KMS-11 (cell line): ENCODE data around the gene SHROOM1.

Source experiments
- H2AFZ ChIP-seq: fragments of 200-600 bp; sonication (generic); 2 replicates; pipeline ENCODE4 v1.6.1; 2016; ENCODE audit warnings: antibody characterized with exemption, mixed run types, low read depth
- H3K27ac ChIP-seq: fragments of 200-600 bp; sonication (generic); 2 replicates; pipeline ENCODE4 v1.6.1; 2016; ENCODE audit warnings: mild to moderate bottlenecking, mixed run types
- H3K27me3 ChIP-seq: fragments of 200-600 bp; sonication (generic); 2 replicates; pipeline ENCODE4 v1.6.1; 2017; ENCODE audit warnings: mild to moderate bottlenecking, low read depth, mixed run types, moderate library complexity; ENCODE audit not compliant: insufficient read depth
- H3K36me3 ChIP-seq: fragments of 200-600 bp; sonication (generic); 2 replicates; pipeline ENCODE4 v1.6.1; 2017; ENCODE audit warnings: mild to moderate bottlenecking, mixed run types; ENCODE audit not compliant: insufficient read depth
- H3K4me1 ChIP-seq: fragments of 200-600 bp; sonication (generic); 2 replicates; pipeline ENCODE4 v1.6.1; 2016; ENCODE audit warnings: mild to moderate bottlenecking, low read depth, mixed run types; ENCODE audit not compliant: poor library complexity, severe bottlenecking
- H3K4me2 ChIP-seq: fragments of 200-600 bp; sonication (generic); 2 replicates; pipeline ENCODE4 v1.7.0; 2016; ENCODE audit warnings: mild to moderate bottlenecking, mixed run types
- H3K4me3 ChIP-seq: fragments of 200-600 bp; sonication (generic); IDR thresholded peaks from 2 replicates; pipeline ENCODE4 v1.6.1; 2017; ENCODE audit warnings: low read depth, low read length, mixed read lengths; ENCODE audit not compliant: insufficient read depth
- H3K79me2 ChIP-seq: fragments of 200-600 bp; sonication (generic); 2 replicates; pipeline ENCODE4 v1.6.1; 2016; ENCODE audit warnings: low read depth, mixed run types; ENCODE audit not compliant: insufficient read depth
- H3K9ac ChIP-seq: fragments of 200-600 bp; sonication (generic); 2 replicates; pipeline ENCODE4 v1.6.1; 2016; ENCODE audit warnings: mild to moderate bottlenecking, mixed run types
- H4K20me1 ChIP-seq: fragments of 200-600 bp; sonication (generic); 2 replicates; pipeline ENCODE4 v1.6.1; 2016; ENCODE audit warnings: mild to moderate bottlenecking, mixed run types; ENCODE audit not compliant: insufficient read depth
- CTCF ChIP-seq: fragments of 200-600 bp; sonication (generic); conservative IDR thresholded peaks from 2 replicates; pipeline ENCODE4 v1.6.1; 2017; ENCODE audit warnings: low read depth, mild to moderate bottlenecking, antibody characterized with exemption, low read length, moderate library complexity, mixed read lengths

The SHROOM1 gene

GRCh38 chr5:132775476-132775961, 54.9 kb downstream of the SHROOM1 start:
- H3K4me2 ChIP-seq: peak overlapping the region; percentile 57
- H3K79me2 ChIP-seq: peaks cover 4% of the 10 kb centered on the region; the same call in 1 of the 2 replicates
- H3K9ac ChIP-seq: no peak overlapping the region
- H3K4me1 ChIP-seq: peaks cover 45% of the 10 kb centered on the region
- H4K20me1 ChIP-seq: no peaks in the 10 kb centered on the region
- no peak overlapping the region for H2AFZ ChIP-seq
- no peak for TF ChIP-seq CTCF
- H3K36me3 ChIP-seq: no peaks in the 10 kb centered on the region
- H3K4me3 ChIP-seq: no peak overlapping the region
- no peaks in the 10 kb centered on the region for H3K27me3 ChIP-seq
- no peak overlapping the region for H3K27ac ChIP-seq

GRCh38 chr5:132774896-132775295, 55.6 kb downstream of the SHROOM1 start:
- no peaks in the 10 kb centered on the region for H4K20me1 ChIP-seq
- H3K36me3 ChIP-seq: no peaks in the 10 kb centered on the region
- H3K27ac ChIP-seq: no peak overlapping the region
- no peak overlapping the region for H2AFZ ChIP-seq
- H3K79me2 ChIP-seq: peaks cover 4% of the 10 kb centered on the region; the same call in 1 of the 2 replicates
- H3K27me3 ChIP-seq: no peaks in the 10 kb centered on the region
- peaks cover 38% of the 10 kb centered on the region for H3K4me1 ChIP-seq
- no peak overlapping the region for H3K4me3 ChIP-seq
- no peak overlapping the region for H3K4me2 ChIP-seq
- no peak overlapping the region for H3K9ac ChIP-seq
- no peak for TF ChIP-seq CTCF

GRCh38 chr5:132774406-132774805, 56.0 kb downstream of the SHROOM1 start:
- no peak overlapping the region for H3K4me2 ChIP-seq
- H3K4me3 ChIP-seq: no peak overlapping the region
- TF ChIP-seq CTCF: no peak
- H3K36me3 ChIP-seq: no peaks in the 10 kb centered on the region
- H2AFZ ChIP-seq: no peak overlapping the region
- H4K20me1 ChIP-seq: no peaks in the 10 kb centered on the region
- H3K27me3 ChIP-seq: no peaks in the 10 kb centered on the region
- peaks cover 4% of the 10 kb centered on the region; the same call in 1 of the 2 replicates for H3K79me2 ChIP-seq
- no peak overlapping the region for H3K9ac ChIP-seq
- H3K4me1 ChIP-seq: peaks cover 36% of the 10 kb centered on the region
- H3K27ac ChIP-seq: no peak overlapping the region

- H3K36me3 ChIP-seq: no peaks in the 10 kb centered on the region
- no peak overlapping the region for H3K9ac ChIP-seq
- no peak overlapping the region for H3K4me2 ChIP-seq
- H3K79me2 ChIP-seq: peaks cover 4% of the 10 kb centered on the region; the same call in 1 of the 2 replicates
- no peaks in the 10 kb centered on the region for H4K20me1 ChIP-seq
- H3K27ac ChIP-seq: no peak overlapping the region
- H3K27me3 ChIP-seq: no peaks in the 10 kb centered on the region
- no peak overlapping the region for H3K4me3 ChIP-seq
- H2AFZ ChIP-seq: no peak overlapping the region
- peaks cover 31% of the 10 kb centered on the region for H3K4me1 ChIP-seq
- no peak for TF ChIP-seq CTCF
These were observed 56.7 kb downstream of the SHROOM1 start for GRCh38 chr5:132773601-132774355.
